Measurements from ENCODE around the gene TACSTD2. TPM values are rescaled to one million over a fixed set of nuclear protein-coding genes. Genes with fewer than 3 reads are reported as not detected.
A peak's percentile ranks its signal among the peaks of the same experiment; 100 is the strongest.
"Not testable (repeated sequence)": the region's sequence is repeated elsewhere in the genome, so short reads cannot be mapped to it uniquely, and the experiment has no call there.

TACSTD2 gene
- total RNA-seq, 1 donor from 2014 or later = 5.1 TPM

GRCh38 chr1:58566339-58566738 lies 10.7 kb downstream of the TACSTD2 start:
- DNase-seq (ENCODE audit: low read depth in 2 of 2) = no peak

DNA sequence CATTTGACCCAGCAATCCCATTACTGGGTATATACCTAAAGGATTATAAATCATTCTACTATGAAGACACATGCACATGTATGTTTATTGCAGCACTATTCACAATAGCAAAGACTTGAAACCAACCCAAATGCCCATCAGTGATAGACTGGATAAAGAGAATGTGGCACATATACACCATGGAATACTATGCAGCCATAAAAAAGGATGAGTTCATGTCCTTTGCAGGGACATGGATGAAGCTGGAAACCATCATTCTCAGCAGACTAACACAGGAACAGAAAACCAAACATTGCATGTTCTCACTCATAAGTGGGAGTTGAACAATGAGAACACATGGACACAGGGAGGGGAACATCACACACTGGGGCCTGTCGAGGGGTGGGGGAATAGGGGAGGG lies 13.3 kb downstream of the TACSTD2 start:
- DNase-seq (ENCODE audit: low read depth in 2 of 2) = not testable (repeated sequence)

- DNase-seq (ENCODE audit: low read depth in 2 of 2) = no peak
Observed at GRCh38 chr1:58561633-58562032, 15.4 kb downstream of the TACSTD2 start.

DNA sequence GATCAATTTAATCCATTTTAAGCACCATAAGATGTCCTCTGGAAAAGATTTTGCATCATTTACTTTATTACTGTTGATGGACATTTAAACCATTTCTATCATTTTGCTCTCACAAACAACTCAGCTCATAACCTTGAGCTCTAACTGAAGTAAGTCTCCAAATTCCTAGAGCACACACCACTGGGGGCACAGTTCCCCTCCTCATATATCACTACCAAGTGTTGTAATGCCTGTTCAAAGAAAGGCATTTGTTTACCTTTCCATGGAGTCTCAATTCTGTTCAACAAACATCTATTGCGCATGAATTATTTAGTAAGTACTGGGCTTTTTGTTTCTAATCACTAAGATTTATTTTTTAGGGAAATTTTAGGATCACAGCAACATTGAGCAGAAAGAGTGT lies 21.7 kb downstream of the TACSTD2 start:
- DNase-seq (ENCODE audit: low read depth in 2 of 2) = no peak

GRCh38 chr1:58551186-58552140 lies 25.6 kb downstream of the TACSTD2 start:
- DNase-seq (ENCODE audit: low read depth in 2 of 2) = no peak

- DNase-seq (ENCODE audit: low read depth in 2 of 2) = not testable (repeated sequence)
Observed at GRCh38 chr1:58549291-58549690, 27.8 kb downstream of the TACSTD2 start.

DNA sequence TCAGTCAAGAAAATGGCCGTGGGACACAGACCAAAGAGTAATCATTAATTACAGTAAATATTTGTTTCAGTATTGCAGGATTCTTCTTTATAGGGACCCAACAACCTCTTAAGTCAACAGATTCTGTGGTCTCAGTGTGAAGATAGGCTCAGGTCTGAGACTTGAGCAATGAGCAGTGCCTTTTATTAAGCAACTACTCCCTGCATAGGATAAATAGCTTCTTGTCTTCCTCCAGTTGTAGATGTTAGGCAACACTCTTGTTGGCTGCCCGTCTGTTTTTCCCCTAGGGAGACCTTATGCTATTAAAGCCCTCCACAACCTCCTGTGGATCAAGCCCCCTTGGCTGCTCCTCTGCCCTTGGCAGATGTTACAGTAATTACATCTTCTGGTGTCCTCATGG lies 28.7 kb downstream of the TACSTD2 start:
- DNase-seq (ENCODE audit: low read depth in 2 of 2) = no peak

DNA sequence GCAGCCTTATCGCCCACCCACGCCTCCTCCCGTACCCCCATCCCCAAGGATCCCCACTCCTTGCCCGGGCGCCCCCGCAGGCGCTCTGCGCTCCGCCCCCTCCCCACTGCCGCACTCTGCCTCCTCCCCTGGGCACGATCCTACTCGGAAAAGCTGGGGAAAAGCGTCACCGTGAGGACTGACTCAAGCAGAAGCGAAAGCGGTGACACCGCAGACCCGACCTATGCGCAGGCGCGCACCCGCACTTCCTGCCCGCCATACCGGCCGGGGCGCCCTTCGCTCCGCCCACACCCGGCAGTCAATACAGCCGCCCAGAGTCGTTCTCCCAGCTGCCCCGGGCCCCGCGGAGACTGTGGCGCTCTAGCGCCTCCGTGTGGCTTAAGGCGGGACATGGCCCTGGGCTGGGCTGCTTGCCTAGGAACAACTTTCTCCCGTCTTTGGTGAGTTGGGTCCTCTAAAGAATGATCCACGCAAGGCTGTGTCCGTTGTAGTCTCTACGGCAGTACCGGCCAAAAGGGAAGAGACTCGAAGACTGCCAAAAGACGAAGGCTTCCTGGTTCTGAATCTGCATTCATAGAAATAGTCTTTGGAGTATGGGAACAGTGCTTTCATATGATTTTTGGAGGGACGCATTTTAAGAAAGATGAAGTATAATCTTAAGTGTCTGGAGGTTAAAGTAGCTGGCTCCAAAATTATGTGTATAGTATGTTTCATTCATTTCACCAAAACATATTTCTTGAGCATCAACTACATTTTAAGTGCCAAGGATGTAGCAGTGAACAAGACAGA lies 30.3 kb downstream of the TACSTD2 start, which contains the start of gene OMA1:
Gene OMA1 (minus strand): TSS at position 207 of the 789 bp plus-strand sequence. CDS start 7,432 bp downstream, outside the sequence.
- DNase-seq (ENCODE audit: low read depth in 2 of 2) = peak; percentile 96 to 99

GRCh38 chr1:58545591-58546519 lies 31.2 kb downstream of the TACSTD2 start:
- peak; percentile 28 to 81 for DNase-seq (ENCODE audit: low read depth in 2 of 2)

- no peak for DNase-seq (ENCODE audit: low read depth in 2 of 2)
Observed at GRCh38 chr1:58543260-58543659, 33.8 kb downstream of the TACSTD2 start.

- no peak for DNase-seq (ENCODE audit: low read depth in 2 of 2)
Observed at GRCh38 chr1:58539553-58539952, 37.5 kb downstream of the TACSTD2 start.

GRCh38 chr1:58538821-58539220 lies 38.2 kb downstream of the TACSTD2 start:
- no peak for DNase-seq (ENCODE audit: low read depth in 2 of 2)

GRCh38 chr1:58531842-58532241 lies 45.2 kb downstream of the TACSTD2 start:
- not testable (repeated sequence) for DNase-seq (ENCODE audit: low read depth in 2 of 2)

GRCh38 chr1:58529284-58529683 lies 47.8 kb downstream of the TACSTD2 start:
- no peak for DNase-seq (ENCODE audit: low read depth in 2 of 2)

DNA sequence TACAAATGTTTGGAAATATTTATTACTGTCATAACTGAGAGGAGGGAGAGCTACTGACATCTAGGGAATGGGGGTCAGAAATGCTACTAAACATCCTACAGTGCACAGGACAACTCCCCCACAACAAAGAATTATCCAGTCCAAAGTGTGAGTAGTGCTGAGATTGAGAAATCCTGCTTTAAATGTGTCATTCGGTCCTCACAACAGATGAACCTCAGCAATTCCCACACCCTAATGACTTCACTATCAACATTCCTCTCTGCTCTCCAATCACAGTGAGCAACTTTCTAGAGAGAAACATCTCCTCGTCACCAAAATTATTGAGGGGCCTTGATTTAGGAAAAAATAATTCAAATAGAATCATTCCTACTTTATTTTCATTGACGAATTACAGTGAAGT lies 48.5 kb downstream of the TACSTD2 start:
- DNase-seq (ENCODE audit: low read depth in 2 of 2) = no peak

Other genes with a start within 250 kb of the TACSTD2 start
- gene OMA1, start 30.5 kb downstream of the TACSTD2 start, total RNA-seq = 7.0 and 11.0 TPM in 2 replicates
- gene MYSM1, start 122.8 kb upstream of the TACSTD2 start, total RNA-seq = 13.1 and 14.8 TPM in 2 replicates
- 43.4 and 72.7 TPM in 2 replicates for gene JUN, start 206.8 kb upstream of the TACSTD2 start, total RNA-seq